ENCODE measurements around the gene GNG7.
"Not testable (repeated sequence)": the region's sequence is repeated elsewhere in the genome, so short reads cannot be mapped to it uniquely, and the experiment has no call there.

GNG7 gene

GRCh38 chr19:2582984-2583956 lies 119.2 kb downstream of the GNG7 start:
- Mint-ChIP-seq H3K27ac (no peak overlapping the region), H3K4me1 (ENCODE audit: low read depth) (peaks cover 14% of the 10 kb centered on the region), H3K4me3 (no peak overlapping the region), H3K36me3 (ENCODE audit: low read depth) (no peaks in the 10 kb centered on the region), H3K27me3 (peaks cover 21% of the 10 kb centered on the region), H3K9me3 (peaks cover 12% of the 10 kb centered on the region)
- intact Hi-C loops (cut with micrococcal nuclease), result loop anchor here (1.0 kb wide), 1 partner anchor 28 kb away; no protein-coding TSS in a partner anchor

- Mint-ChIP-seq H3K4me1 (ENCODE audit: low read depth) (peaks cover 22% of the 10 kb centered on the region), H3K27me3 (peaks cover 30% of the 10 kb centered on the region), H3K9me3 (peaks cover 12% of the 10 kb centered on the region)
- H3K27ac Mint-ChIP-seq; H3K36me3 Mint-ChIP-seq (ENCODE audit: low read depth); intact Hi-C loops (cut with micrococcal nuclease); H3K4me3 Mint-ChIP-seq: not testable (repeated sequence)
Measured at GRCh38 chr19:2580396-2580795, 122.1 kb downstream of the GNG7 start.

- Mint-ChIP-seq H3K9me3 (peaks cover 12% of the 10 kb centered on the region), H3K4me1 (ENCODE audit: low read depth) (peaks cover 22% of the 10 kb centered on the region), H3K27me3 (peaks cover 30% of the 10 kb centered on the region), H3K36me3 (ENCODE audit: low read depth) (no peaks in the 10 kb centered on the region), H3K4me3 (no peak overlapping the region), H3K27ac (peak overlapping the region; percentile 37)
- intact Hi-C loops (cut with micrococcal nuclease), result loop anchor here (1.0 kb wide), 1 partner anchor 105 kb away; no protein-coding TSS in a partner anchor
Measured at GRCh38 chr19:2579678-2580280, 122.7 kb downstream of the GNG7 start.

GRCh38 chr19:2578901-2579677 lies 123.4 kb downstream of the GNG7 start:
- H3K27me3 Mint-ChIP-seq, result peaks cover 32% of the 10 kb centered on the region
- intact Hi-C loops (cut with micrococcal nuclease), result loop anchor here (1.0 kb wide), 1 partner anchor 105 kb away; no protein-coding TSS in a partner anchor
- H3K27ac Mint-ChIP-seq, result peak overlapping the region; percentile 37
- peaks cover 11% of the 10 kb centered on the region for H3K9me3 Mint-ChIP-seq
- H3K4me3 Mint-ChIP-seq, result peak overlapping the region; percentile 60
- H3K36me3 Mint-ChIP-seq (ENCODE audit: low read depth), result no peaks in the 10 kb centered on the region
- peaks cover 25% of the 10 kb centered on the region for H3K4me1 Mint-ChIP-seq (ENCODE audit: low read depth)

GRCh38 chr19:2578391-2578890 lies 124.1 kb downstream of the GNG7 start:
- peaks cover 27% of the 10 kb centered on the region for H3K4me1 Mint-ChIP-seq (ENCODE audit: low read depth)
- H3K36me3 Mint-ChIP-seq (ENCODE audit: low read depth), result no peaks in the 10 kb centered on the region
- peaks cover 8% of the 10 kb centered on the region for H3K9me3 Mint-ChIP-seq
- no peak overlapping the region for H3K4me3 Mint-ChIP-seq
- H3K27ac Mint-ChIP-seq, result peak overlapping the region; percentile 37
- H3K27me3 Mint-ChIP-seq, result peaks cover 32% of the 10 kb centered on the region
- intact Hi-C loops (cut with micrococcal nuclease), result no loop called here

GRCh38 chr19:2577722-2578335 lies 124.7 kb downstream of the GNG7 start:
- Mint-ChIP-seq H3K9me3 (peaks cover 8% of the 10 kb centered on the region), H3K4me1 (ENCODE audit: low read depth) (peaks cover 27% of the 10 kb centered on the region), H3K36me3 (ENCODE audit: low read depth) (no peaks in the 10 kb centered on the region), H3K4me3 (no peak overlapping the region), H3K27me3 (peaks cover 32% of the 10 kb centered on the region), H3K27ac (no peak overlapping the region)
- intact Hi-C loops (cut with micrococcal nuclease), result no loop called here

- Mint-ChIP-seq H3K27me3 (peaks cover 35% of the 10 kb centered on the region), H3K36me3 (ENCODE audit: low read depth) (no peaks in the 10 kb centered on the region), H3K27ac (no peak overlapping the region), H3K4me1 (ENCODE audit: low read depth) (peaks cover 22% of the 10 kb centered on the region), H3K9me3 (peaks cover 8% of the 10 kb centered on the region), H3K4me3 (no peak overlapping the region)
- intact Hi-C loops (cut with micrococcal nuclease), result no loop called here
Measured at GRCh38 chr19:2575734-2576481, 126.6 kb downstream of the GNG7 start.

GRCh38 chr19:2574971-2575630 lies 127.4 kb downstream of the GNG7 start:
- H3K4me1 Mint-ChIP-seq (ENCODE audit: low read depth), result peaks cover 20% of the 10 kb centered on the region
- intact Hi-C loops (cut with micrococcal nuclease), result no loop called here
- H3K27me3 Mint-ChIP-seq, result peaks cover 34% of the 10 kb centered on the region
- no peak overlapping the region for H3K27ac Mint-ChIP-seq
- H3K9me3 Mint-ChIP-seq, result peaks cover 13% of the 10 kb centered on the region
- no peak overlapping the region for H3K4me3 Mint-ChIP-seq
- no peaks in the 10 kb centered on the region for H3K36me3 Mint-ChIP-seq (ENCODE audit: low read depth)

- peaks cover 28% of the 10 kb centered on the region for H3K27me3 Mint-ChIP-seq
- intact Hi-C loops (cut with micrococcal nuclease), result no loop called here
- peaks cover 16% of the 10 kb centered on the region for H3K9me3 Mint-ChIP-seq
- H3K36me3 Mint-ChIP-seq (ENCODE audit: low read depth), result no peaks in the 10 kb centered on the region
- H3K27ac Mint-ChIP-seq, result peak overlapping the region; percentile 25
- no peak overlapping the region for H3K4me3 Mint-ChIP-seq
- H3K4me1 Mint-ChIP-seq (ENCODE audit: low read depth), result peaks cover 18% of the 10 kb centered on the region
Measured at GRCh38 chr19:2574478-2574931, 128.0 kb downstream of the GNG7 start.

- Mint-ChIP-seq H3K36me3 (ENCODE audit: low read depth) (no peaks in the 10 kb centered on the region), H3K27me3 (peaks cover 25% of the 10 kb centered on the region), H3K4me3 (no peak overlapping the region), H3K4me1 (ENCODE audit: low read depth) (peaks cover 16% of the 10 kb centered on the region), H3K9me3 (peaks cover 16% of the 10 kb centered on the region), H3K27ac (peak overlapping the region; percentile 25)
- intact Hi-C loops (cut with micrococcal nuclease), result no loop called here
Measured at GRCh38 chr19:2573916-2574315, 128.6 kb downstream of the GNG7 start.

GRCh38 chr19:2572152-2572551 lies 130.3 kb downstream of the GNG7 start:
- H3K27ac Mint-ChIP-seq; H3K4me3 Mint-ChIP-seq; intact Hi-C loops (cut with micrococcal nuclease); H3K36me3 Mint-ChIP-seq (ENCODE audit: low read depth): not testable (repeated sequence)
- peaks cover 32% of the 10 kb centered on the region for H3K4me1 Mint-ChIP-seq (ENCODE audit: low read depth)
- peaks cover 16% of the 10 kb centered on the region for H3K9me3 Mint-ChIP-seq
- H3K27me3 Mint-ChIP-seq, result peaks cover 13% of the 10 kb centered on the region

Data from dendritic cell treated with granulocyte-macrophage colony-stimulating factor and Interleukin-4, amounts not matched to agents 40 ng/mL and 50 ng/mL, for 4 days (primary cell).